HCEC 1CT (cell line): ENCODE results near the gene EP400.

Experiments used
- DNase-seq: peaks from one replicate; pipeline ENCODE4 v3.0.0-alpha.2; 2017

Gene EP400

DNA sequence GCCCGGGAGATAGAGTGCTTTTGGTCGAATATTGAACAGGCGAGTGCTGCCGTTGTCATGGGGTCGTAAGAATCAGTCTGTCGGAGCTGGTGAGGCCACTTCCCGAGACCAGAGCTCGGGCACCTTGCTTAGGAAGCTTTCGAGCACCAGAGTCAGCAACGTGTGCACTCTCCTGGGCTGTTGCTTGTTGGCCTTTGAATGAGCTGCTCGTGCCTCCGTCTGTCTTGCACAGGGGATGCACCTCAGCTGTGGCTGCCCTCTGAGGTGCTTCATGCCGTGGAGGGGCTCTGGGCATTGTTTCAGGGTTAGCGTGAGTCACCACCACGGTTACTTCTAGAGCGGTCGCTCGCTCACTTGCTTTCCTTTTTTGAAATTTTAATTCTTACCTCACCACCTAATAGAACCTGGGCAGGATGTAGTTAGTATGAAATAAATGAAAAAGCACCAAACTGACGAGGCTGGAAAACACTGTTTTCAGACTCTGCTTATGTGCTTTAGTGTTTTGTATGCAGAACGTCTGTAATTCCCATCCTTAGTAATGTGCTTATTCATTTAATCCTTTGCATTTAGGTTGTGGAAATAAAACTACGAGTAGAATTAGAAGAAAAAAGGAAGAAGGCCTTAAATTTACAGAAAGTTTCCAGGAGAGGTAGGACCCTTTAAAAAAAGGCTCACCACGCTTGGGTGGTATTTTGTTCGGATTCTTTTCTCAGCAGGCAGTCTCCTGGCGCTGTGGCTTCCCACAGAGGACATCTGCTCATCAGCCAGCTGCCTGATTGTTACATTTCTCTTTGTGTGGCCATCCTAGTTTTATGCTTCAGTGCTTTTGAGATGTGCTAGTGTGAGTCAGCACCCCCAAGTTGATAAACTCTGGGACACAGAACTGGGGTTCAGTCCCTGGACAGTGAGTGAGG lies 40.6 kb downstream of the EP400 start:
- DNase-seq = no peak

DNA sequence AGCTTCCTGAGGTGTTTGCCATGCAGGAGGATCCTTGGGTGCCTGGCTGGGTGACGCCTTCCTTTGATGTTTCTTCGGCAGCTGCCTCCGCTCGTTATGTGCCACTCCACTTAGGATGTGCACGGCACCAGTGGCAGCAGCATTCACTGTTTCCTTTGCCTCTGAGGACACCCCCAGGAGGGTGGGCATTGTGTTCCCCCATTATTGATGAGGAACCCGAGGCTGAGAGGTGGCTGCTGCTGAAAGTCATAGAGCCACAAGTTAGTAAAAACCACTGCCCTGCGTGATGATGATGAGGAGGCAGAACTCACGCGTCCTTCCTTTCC lies 41.2 kb downstream of the EP400 start:
- DNase-seq = no peak

DNA sequence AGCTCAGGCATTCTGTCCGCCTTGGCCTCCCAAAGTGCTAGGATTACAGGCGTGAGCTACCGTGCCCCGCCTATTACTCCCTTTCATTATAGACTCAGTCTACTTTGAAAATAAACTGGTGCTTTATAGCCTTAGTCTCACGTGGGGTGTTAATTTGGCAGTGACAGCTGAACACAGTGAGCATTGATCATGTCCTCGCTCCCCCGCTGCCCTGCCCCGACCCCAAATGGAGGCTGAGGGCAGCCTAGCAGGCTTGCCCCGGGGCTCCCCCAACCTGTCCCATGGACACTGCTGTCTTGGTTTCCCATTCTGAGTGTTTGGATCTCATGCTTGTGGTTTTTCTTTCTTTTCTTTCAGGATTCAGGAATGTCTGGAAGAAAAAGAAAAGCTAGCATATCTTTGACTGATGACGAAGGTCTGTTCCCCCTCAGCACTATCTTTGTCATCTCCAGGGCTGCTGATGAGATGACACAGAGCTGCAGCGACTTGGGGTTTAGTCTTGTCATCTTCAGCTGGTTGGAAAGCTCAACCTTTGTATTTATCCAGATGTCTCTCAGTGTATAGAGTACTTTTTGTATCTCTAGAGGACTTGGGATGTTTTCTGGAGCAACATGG lies 42.2 kb downstream of the EP400 start:
- DNase-seq = no peak

DNA sequence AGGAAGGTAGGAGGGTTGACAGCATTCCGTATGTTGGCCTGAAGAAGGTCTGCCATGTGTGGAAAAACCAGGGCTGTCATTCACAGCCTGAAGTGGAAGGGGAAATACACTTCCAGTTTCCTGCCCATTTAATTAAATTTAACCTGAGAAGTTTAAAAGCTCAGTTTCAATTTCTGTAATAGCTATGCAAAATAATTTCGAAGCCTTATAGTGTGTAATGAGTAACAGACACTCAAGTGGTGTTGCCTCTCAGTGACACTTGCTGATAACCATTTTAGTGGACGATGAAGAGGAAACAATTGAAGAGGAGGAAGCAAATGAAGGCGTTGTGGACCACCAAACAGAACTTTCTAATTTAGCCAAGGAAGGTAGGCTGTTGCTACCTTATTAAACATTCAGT lies 44.8 kb downstream of the EP400 start:
- DNase-seq = no peak

DNA sequence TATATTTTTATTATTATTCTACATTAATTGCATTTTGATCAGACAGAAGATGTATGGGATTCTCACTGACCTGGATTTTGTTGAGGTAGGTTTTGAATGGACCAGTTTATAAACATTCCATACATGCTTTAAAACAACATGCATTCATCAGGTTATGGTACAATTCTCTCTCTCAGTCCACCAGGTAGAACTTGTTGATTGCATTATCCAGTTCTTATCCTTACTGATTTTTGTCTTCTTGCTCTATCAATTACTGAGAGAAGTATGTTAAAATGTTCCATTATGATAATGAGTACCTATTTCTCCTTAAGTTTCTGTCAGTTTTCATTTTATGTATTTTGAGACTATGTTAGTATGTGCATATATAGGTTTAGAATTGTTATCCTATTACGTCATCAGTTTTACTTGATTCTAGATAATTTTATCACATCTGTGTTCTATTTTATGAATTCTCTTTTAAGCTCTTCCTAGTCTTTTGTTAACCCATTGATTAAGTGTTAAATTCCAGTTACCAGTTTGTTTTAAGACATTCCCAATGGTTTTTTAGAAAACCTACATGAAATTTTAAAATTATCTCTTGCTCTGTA lies 50.6 kb downstream of the EP400 start:
- no peak for DNase-seq

DNA sequence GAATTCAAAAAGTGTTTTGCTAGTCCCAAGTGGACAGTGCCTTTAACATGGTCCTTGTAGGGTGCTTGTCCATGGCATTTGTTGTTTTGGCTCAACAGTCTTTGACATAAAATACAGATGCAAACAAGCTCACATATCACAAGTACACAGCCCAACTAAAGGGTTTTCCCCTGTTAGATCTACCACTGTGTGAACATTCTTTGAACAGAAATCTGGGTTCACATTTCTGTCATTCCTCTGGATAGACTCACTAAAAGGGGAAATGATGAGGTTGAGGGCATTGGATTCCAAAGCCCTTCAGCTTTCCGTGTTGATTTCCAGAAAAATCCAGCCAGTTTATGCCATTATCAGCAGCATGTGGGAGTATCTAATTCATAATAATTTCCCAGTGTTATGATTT lies 54.1 kb downstream of the EP400 start:
- peak; percentile 79 for DNase-seq

DNA sequence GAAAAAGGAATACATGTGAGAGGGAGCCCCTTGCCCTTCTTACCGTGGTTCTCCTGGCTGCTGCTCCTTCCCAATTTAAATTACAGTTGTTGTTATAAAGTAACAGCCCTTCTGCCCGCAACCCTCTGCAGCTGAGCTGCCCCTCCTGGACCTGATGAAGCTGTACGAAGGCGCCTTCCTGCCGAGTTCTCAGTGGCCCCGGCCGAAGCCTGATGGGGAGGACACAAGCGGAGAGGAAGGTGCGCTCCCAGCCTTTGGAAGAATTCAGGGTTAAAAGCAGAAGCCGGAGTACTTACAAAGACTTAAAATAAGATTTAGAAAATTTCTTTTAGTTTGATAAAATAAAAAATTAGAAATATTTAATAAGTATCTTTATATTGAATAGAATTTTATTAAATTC lies 55.2 kb downstream of the EP400 start:
- DNase-seq = no peak

DNA sequence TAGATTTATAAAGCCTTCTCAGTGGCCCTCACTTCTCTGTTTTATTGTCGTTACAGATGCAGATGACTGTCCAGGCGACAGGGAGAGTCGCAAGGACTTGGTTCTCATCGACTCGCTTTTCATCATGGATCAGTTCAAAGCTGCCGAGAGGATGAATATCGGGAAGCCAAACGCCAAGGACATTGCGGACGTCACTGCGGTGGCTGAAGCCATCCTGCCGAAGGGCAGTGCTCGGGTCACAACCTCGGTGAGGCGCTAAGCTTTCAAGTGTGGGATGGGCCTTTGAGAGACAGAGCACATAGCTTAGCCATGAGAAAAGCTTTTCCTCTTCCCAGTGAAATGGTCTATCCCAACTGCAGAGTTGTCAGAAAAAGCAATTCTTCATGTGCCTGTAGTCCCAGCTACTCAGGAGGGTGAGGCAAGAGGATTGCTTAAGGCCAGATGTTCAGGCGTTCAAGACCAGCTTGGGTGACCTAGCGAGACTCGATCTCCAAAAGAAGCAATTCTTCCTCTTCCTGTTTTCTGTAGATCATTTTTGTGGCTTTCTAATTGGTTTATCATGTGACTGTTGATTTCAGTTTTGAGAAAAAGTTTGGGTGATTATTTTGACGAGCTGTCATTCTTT lies 56.4 kb downstream of the EP400 start:
- DNase-seq = no peak

DNA sequence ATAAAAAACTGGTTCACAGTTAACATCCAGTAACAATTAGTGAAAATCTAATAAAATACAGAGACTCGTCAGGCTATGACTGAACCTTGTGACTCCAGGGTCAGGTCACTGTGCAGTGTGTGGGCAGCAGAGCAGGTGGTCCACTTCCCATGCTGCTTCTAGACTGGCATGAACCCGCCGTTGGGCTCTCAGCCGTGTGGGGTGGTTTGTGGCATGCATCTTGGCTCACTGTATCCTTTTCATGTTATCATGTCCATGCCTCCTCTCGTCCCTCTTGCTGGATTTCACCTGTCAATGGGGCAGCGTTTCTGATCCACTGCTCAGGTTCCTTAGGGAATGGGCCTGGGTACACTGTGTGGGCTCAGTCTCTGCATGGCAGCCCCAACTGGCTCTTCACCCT lies 57.3 kb downstream of the EP400 start:
- no peak for DNase-seq

DNA sequence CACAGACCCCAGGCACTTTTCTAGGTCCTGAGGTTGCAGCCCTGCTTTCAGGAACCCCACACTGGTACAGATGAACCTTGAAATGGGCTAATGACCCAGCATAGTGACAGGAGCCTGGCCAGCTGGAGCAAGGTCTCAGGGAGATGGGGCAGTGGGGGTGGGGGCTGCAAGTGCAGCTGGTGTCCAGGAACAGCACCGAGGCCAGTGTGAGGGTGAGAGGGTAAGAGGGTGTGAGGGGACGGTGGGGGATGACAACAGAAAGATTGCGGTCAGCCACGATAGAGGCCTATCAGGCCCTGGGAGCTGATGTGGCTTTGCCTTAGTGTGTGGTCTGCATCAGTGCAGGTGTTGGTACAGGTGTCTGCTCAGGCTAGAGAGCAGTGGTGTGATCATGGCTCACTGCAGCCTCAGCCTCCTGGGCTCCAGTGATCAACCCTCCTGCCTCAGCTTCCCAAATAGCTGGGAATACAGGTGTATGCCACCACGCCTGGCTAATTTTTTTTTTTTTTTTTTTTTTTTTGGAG lies 59.7 kb downstream of the EP400 start:
- no peak for DNase-seq

DNA sequence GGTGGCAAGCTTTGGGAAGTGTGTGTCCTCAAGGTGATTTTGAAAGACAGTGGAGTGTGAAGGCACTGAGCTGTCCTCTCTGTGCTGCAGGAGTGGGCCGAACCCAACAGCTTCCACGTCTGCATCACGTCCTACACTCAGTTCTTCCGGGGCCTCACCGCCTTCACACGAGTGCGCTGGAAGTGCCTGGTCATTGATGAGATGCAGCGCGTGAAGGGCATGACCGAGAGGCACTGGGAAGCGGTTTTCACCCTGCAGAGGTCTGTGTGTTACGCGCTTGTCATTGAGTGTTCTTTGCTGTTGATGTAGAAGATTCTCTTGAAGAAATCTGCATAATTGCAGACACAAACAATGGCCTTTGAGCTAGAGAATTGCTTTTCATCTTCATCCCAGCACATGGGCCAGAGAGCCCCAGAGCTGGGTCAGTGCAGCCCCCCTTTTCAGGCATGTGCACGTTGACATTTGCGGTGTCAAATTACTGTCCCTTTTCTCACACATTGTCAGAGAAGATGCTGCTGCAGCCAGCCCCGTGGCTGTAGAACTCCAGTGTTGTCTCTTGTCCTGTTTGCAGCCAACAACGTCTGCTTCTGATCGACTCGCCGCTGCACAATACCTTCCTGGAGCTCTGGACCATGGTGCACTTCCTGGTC lies 63.3 kb downstream of the EP400 start:
- no peak for DNase-seq

DNA sequence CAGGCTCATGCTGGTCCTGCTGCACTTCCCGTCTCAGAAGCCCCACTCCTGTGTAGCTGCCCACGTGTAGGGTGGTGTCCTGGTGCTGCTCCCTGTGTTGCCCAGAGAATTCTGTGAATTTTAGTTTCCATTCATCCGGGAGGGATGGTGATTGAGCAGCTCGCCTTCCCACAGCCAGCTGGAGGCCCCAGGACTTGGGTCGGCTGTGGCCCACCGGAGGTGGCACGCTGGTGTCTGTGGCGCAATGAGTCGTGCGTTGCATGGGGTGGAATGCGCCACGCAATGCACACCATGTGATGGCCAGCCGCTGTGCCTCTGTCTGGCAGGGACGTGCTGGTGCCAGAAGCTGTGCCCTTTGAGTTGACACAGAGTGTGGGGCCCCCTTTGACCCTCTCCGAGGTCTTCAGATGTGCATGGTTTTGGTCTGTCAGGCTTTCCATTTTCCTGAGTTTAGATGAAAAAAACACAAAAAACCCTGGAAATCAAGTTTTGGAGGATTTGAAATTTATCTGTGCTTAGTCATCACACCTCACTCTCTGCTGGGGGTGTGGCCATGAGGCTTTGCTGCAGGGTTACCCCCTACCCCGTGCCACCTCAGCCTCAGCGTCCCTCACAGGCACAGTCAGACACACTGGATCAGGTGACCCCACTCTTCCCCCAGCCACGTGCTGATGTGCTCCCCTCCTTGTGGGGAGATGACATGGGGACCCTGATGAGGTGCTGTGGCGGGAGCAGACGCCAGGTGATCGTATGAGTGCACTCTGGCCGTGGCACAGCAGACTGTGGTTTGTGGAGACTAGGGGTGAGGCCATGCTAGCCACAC lies 64.6 kb downstream of the EP400 start:
- no peak for DNase-seq

DNA sequence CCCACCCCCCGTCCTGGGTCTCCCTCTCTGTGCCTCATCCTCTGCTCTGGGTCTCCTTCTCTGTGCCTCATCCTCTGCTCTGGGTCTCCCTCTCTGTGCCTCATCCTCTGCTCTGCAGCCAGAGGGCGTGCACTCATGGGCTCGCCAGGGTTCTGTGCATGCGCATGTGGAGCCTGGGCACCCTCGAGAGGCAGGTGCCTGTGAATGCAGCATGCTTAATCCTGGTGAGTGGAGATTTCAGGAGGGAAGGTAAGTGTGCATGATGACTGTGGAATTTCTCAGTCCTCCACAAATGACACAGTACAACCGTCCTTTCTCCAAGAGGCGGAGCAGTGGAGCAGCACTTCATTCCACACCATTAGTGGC lies 65.2 kb downstream of the EP400 start:
- no peak for DNase-seq

DNA sequence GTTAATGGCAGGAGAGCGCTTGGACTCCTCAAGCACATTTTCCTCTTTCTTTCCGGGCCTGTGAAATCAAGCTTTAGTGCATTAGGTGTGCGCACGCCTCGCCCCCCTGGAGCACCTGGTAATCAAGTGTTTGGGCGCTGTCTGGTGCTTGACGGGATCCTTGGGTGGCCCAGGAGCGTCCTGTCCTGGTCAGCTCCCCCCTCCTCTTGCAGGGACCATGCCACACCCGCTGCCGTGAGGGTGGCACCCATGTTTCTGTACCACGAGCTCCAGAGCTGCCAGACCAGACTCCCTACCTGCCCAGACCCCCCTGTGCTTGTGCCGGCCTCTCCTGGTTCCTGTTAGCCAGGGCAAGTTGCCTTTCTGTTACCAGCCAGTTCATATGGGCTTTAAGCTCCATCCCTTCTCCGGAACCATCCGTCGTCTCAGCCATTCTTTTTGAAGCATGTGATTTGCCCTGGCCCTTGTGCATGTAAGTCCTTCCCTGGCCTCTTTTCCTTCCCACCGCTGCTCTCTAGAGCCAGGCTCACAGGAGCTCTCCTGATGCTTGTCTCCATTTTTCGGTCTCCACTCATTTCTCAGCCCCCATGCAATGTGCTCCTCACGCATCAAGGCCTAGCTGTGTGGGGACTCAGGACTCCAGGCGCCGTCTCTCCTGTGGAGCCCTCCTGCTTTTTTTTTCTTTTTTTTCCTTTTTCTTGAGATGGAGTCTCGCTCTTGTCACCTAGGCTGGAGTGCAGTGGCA lies 66.1 kb downstream of the EP400 start:
- DNase-seq = no peak

DNA sequence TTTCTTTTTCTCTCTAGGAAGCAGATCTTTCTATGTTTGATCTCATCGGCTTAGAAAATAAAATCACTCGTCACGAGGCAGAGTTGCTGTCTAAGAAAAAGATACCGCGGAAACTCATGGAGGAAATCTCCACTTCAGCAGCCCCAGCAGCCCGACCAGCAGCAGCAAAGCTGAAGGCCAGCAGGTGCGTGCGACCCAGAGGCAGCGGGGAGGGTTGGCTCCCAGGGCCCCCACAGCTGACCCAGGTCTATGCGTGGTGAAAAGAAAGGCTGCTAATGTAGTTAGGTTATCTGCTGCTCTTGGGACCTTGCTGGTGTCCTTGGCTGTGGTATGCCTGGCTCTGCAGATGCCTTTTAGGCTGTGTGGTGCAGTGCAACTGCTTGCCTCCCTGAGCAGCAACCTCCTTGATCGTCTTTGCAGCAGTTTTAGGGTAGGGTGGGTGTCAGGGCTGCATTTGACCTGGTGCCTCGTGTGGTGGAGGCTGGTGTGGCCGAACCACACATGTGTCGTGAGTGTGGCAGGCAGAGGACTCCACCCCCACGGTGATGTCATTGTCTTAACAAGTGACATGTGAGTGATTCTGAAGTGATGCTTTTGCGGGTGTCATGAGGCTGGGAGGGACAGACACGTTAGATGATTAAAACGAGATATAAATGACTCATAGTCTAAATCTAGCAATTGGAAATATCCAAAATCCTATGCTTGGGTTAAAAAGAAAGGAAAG lies 68.6 kb downstream of the EP400 start:
- DNase-seq = no peak

DNA sequence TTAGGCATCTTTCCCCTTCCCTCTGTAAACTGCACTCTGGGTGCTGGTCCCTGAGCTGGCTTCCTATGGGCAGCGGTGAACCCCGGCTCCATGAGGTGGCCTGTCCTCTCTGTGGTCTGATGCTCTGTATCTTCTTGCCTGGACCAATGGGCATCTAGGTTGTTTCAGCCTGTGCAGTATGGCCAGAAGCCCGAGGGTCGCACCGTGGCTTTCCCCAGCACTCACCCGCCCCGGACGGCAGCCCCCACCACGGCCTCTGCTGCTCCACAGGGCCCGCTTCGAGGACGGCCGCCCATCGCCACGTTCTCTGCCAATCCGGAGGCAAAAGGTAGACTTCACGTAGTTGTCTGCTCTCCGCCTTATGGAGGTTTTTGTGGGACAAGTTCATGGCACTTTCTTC lies 70.1 kb downstream of the EP400 start:
- DNase-seq = no peak

DNA sequence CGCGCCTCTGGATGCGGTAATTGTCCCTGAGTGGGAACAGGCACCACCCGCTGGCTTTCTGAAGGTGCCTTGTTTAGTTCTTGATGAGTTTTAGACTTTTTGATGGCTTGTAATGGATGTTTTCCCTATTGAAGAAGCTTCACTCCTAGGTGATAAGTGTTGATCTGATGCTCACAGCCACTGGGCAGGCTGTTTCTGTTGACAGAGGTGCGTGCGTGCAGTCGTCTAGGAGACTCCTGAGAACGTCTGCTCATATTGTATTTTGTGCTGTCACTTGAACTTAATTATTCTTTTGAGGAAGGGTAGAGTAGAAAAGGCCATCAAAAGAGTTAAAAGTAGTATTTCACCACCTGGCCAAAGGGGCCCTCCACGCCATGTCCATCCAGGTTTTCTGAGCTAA lies 70.5 kb downstream of the EP400 start:
- DNase-seq = no peak

DNA sequence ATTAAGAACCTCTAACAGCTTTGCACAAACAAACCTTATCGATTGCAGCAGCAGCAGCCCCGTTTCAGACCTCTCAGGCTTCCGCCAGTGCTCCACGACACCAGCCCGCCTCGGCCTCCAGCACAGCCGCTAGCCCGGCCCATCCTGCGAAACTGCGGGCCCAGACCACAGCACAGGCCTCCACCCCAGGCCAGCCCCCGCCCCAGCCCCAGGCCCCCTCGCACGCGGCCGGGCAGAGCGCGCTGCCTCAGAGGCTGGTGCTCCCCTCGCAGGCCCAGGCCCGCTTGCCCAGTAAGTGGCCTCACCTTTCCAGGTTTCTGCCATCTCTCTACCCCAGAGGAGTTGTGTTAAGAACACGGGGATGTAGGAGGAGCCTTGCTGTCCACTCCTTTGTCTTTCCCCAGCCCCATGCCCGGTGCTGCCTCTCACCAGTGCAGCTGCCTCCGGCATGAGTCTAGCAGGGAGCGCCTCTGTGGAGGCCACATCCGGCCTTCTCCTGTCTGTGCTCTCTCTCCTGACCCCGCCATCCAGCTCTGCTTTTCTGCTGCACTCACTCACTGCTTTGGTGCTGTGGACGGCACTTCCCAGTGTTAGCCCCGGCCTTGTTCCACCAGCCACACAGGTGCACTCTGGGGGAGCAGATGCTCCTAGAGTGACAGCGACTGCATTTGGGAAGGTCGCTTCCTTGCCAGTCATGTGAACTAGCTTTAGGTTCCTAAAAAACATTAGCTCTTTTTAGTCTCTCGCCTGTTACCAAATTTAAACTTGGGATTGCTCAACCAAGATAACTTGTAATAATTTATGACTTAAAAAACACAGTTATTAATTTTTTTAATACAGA lies 71.5 kb downstream of the EP400 start:
- no peak for DNase-seq

DNA sequence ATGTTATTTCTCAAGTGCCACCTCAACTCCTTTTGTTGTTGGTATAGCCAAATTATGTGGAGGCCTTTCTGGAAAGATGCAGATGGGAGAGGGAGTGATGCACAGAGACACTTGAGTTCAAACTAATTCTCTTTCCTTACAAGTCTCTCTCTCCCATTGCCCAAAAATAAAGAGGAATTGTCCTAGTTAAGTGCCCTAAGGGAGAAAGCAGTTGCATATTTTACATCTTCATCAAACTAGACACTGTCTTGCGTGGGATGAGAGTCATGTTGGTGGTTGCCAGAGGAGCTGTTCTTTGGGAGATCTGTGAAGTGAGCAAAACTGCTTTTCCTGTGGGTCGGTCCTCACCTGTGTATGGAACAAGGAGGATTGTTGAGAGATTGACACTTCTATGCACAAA lies 72.2 kb downstream of the EP400 start:
- DNase-seq = no peak

DNA sequence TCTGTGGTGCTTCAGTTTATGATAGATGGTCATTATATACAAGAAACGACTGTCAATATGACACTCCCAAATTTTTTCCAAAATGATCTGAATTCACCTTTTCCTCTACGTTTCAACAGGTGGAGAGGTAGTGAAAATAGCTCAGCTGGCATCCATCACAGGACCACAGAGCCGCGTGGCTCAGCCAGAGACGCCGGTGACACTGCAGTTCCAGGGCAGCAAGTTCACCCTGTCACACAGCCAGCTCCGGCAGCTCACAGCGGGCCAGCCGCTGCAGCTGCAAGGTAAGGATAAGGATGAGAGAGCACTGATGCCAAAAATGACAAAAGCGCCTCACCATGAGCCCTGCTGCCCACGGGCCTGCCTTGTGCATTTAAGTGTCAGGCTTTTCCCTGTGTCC lies 73.9 kb downstream of the EP400 start:
- no peak for DNase-seq
